Upper lobe of right lung (tissue), 1 donor: Measurements from ENCODE around the gene MYH2. TPM values are rescaled to one million over a fixed set of nuclear protein-coding genes. Genes with fewer than 3 reads are reported as not detected.

ENCODE experiments used
- ATAC-seq: fragments of 200-7000 bp; cut with Tn5 transposase; one replicate; pipeline ENCODE4 v1.9.1; 2020; ENCODE audit warnings: mild to moderate bottlenecking, moderate library complexity
- DNase-seq: peaks from one replicate; pipeline ENCODE4 v3.0.0-alpha.2; 2020
- H3K27ac ChIP-seq: fragments of 200-600 bp; one replicate; pipeline ENCODE4 v1.8.0; 2022
- H3K27me3 ChIP-seq: fragments of 200-600 bp; one replicate; pipeline ENCODE4 v1.8.0; 2022; ENCODE audit warnings: mild to moderate bottlenecking
- H3K36me3 ChIP-seq: fragments of 200-600 bp; one replicate; pipeline ENCODE4 v1.8.0; 2022
- H3K4me1 ChIP-seq: fragments of 200-600 bp; one replicate; pipeline ENCODE4 v1.8.0; 2022
- H3K4me3 ChIP-seq: fragments of 200-600 bp; one replicate; pipeline ENCODE4 v1.8.0; 2022; ENCODE audit warnings: mild to moderate bottlenecking
- H3K9me3 ChIP-seq: fragments of 200-600 bp; one replicate; pipeline ENCODE4 v1.8.0; 2022
- intact Hi-C: fragments of 100-400 bp; cut with DNase I; formaldehyde crosslinking; loops from one replicate; pipeline ENCODE4 v1.11.0; 2022
- total RNA-seq: library from RNA; stranded (reverse); fragmentation: NEBNext Ultra II Directional; extraction: Animal tissue kit (Norgen Biotek cat#: 25700); gene quantifications from one replicate; pipeline ENCODE4 v1.2.1, GENCODE V29; 2021
- TF ChIP-seq, protein P1 (sequence below): fragments of 200-600 bp; IDR thresholded peaks from one replicate; pipeline ENCODE4 v1.8.0; 2022; ENCODE audit warnings: antibody characterized with exemption
- donor health status: DM: no; HTN: yes; CAD: no; lungs with severe emphysema.

The MYH2 gene
- total RNA-seq, 1 donor from 2014 or later: 1.0 TPM

DNA sequence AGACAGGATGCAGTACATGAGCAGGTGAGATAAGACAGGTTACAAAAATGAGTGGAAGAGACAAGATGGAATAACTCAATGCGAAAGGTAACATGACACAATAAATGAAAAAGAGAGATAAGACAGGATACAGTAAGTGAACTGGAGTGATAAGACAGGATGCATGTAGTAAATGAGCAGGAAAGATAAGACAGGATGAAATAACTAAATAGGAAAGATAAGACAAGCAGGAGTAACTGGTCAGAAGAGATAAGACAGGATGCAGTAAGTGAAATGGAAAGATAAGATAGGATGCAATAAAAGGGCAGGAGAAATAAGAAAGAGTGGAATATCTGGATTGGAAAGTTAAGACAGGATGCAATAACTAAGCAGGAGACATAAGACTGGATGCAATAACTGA lies 71.8 kb downstream of the MYH2 start:
- Histone ChIP-seq H3K36me3 (no peaks in the 10 kb centered on the region), H3K4me1 (no peaks in the 10 kb centered on the region), H3K27me3 (no peaks in the 10 kb centered on the region), H3K4me3 (no peak overlapping the region), H3K9me3 (no peaks in the 10 kb centered on the region), H3K27ac (no peak overlapping the region)
- TF ChIP-seq, protein P1, sequence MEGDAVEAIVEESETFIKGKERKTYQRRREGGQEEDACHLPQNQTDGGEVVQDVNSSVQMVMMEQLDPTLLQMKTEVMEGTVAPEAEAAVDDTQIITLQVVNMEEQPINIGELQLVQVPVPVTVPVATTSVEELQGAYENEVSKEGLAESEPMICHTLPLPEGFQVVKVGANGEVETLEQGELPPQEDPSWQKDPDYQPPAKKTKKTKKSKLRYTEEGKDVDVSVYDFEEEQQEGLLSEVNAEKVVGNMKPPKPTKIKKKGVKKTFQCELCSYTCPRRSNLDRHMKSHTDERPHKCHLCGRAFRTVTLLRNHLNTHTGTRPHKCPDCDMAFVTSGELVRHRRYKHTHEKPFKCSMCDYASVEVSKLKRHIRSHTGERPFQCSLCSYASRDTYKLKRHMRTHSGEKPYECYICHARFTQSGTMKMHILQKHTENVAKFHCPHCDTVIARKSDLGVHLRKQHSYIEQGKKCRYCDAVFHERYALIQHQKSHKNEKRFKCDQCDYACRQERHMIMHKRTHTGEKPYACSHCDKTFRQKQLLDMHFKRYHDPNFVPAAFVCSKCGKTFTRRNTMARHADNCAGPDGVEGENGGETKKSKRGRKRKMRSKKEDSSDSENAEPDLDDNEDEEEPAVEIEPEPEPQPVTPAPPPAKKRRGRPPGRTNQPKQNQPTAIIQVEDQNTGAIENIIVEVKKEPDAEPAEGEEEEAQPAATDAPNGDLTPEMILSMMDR: no peak
- ATAC-seq: no peak
- intact Hi-C loops: no loop called here
- no peak for DNase-seq

DNA sequence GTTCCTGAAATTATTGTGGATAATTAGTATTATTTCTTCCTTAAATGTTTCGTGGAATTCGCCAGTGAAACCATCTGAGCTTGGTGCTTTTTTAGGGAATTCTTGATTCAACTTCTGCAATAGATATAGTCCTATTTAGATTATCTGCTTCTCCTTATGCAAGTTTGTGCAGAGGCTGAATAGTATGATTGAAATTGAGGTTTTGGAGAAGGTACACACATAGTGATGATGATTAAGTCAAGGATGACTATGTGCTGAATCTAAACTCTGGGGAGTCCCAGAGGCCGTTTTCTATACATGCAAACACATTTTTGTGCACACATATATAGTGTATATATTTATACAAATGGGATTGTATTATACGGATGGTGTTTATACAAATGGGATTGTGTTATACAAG lies 74.9 kb downstream of the MYH2 start:
- no peak for DNase-seq
- Histone ChIP-seq H3K27ac (no peak overlapping the region), H3K4me3 (no peak overlapping the region), H3K36me3 (no peaks in the 10 kb centered on the region), H3K27me3 (peaks cover 4% of the 10 kb centered on the region), H3K4me1 (no peaks in the 10 kb centered on the region), H3K9me3 (no peaks in the 10 kb centered on the region)
- no peak for ATAC-seq
- intact Hi-C loops: no loop called here
- TF ChIP-seq, protein P1: no peak

- intact Hi-C loops: no loop called here
- H3K4me1 ChIP-seq: no peaks in the 10 kb centered on the region
- DNase-seq: no peak
- H3K27me3 ChIP-seq: peaks cover 4% of the 10 kb centered on the region
- TF ChIP-seq, protein P1: no peak
- H3K9me3 ChIP-seq: no peaks in the 10 kb centered on the region
- no peaks in the 10 kb centered on the region for H3K36me3 ChIP-seq
- no peak for ATAC-seq
- no peak overlapping the region for H3K4me3 ChIP-seq
- H3K27ac ChIP-seq: no peak overlapping the region
Measured at GRCh38 chr17:10471858-10472257, 77.6 kb downstream of the MYH2 start.

Other genes with a start within 250 kb of the MYH2 start
- not detected for gene MYH13, start 176.7 kb downstream of the MYH2 start, total RNA-seq
- not detected for gene MYH8, start 127.7 kb downstream of the MYH2 start, total RNA-seq
- not detected for gene MYH4, start 80.1 kb downstream of the MYH2 start, total RNA-seq
- 0.81 TPM for gene MYH1, start 31.1 kb downstream of the MYH2 start, total RNA-seq
- 2.8 TPM for gene MYH3, start 107.7 kb upstream of the MYH2 start, total RNA-seq
- gene SCO1, start 147.9 kb upstream of the MYH2 start, total RNA-seq: 25.4 TPM
- gene ADPRM, start 147.9 kb upstream of the MYH2 start, total RNA-seq: 8.2 TPM
- gene TMEM220, start 180.4 kb upstream of the MYH2 start, total RNA-seq: 10.5 TPM